Sigmoid colon (tissue), 4 donors: ENCODE data around the gene PPP1R9B.

Experiments used
- EP300 ChIP-seq, 4 donors: sonication (generic); formaldehyde crosslinking; IDR thresholded peaks; one replicate each; pipeline ENCODE4 v1.6.1; 2017; ENCODE audit warnings: antibody characterized with exemption in 4 of 4
- POLR2A ChIP-seq, 2 donors: fragments of 450-650 bp; IDR thresholded peaks; one replicate each; pipeline ENCODE4 v1.6.1; 2016; ENCODE audit warnings: antibody characterized with exemption in 2 of 2, mild to moderate bottlenecking in 2 of 2, moderate library complexity in 2 of 2
- POLR2AphosphoS5 ChIP-seq, 4 donors: sonication (generic); formaldehyde crosslinking; IDR thresholded peaks; one replicate each; pipeline ENCODE4 v1.6.1; 2017; ENCODE audit warnings: antibody characterized with exemption in 4 of 4
- TF ChIP-seq, protein P1 (sequence below), 4 experiments: fragments of 450-650 bp in 3 of 4; fragments of 200-600 bp in 1 of 4; IDR thresholded peaks; one replicate each; pipeline ENCODE4 v1.5.1; 2016 to 2019; ENCODE audit warnings: antibody characterized with exemption in 4 of 4, mild to moderate bottlenecking in 3 of 4, moderate library complexity in 2 of 4

DNA sequence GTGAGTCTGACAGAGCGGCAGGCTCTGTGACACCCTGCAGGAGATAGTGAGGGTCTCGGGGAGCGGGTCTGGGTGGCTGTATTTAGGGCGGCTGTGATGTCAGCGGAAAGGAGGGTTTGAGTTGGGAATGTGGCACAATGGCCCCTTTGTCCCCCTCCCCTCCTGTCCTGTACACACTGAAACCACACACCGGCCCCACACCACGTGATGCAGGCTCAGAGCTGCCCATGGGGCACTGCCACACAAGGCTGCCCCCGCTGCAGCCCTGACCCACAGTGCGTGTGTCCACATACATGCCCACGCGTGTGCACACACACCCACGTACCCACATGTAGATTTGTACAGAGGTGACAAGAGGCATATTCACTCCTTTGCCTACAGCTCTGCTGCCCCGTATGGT, 30.7 kb upstream of the PPP1R9B start:
- TF ChIP-seq, protein P1, sequence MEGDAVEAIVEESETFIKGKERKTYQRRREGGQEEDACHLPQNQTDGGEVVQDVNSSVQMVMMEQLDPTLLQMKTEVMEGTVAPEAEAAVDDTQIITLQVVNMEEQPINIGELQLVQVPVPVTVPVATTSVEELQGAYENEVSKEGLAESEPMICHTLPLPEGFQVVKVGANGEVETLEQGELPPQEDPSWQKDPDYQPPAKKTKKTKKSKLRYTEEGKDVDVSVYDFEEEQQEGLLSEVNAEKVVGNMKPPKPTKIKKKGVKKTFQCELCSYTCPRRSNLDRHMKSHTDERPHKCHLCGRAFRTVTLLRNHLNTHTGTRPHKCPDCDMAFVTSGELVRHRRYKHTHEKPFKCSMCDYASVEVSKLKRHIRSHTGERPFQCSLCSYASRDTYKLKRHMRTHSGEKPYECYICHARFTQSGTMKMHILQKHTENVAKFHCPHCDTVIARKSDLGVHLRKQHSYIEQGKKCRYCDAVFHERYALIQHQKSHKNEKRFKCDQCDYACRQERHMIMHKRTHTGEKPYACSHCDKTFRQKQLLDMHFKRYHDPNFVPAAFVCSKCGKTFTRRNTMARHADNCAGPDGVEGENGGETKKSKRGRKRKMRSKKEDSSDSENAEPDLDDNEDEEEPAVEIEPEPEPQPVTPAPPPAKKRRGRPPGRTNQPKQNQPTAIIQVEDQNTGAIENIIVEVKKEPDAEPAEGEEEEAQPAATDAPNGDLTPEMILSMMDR (IDR thresholded peaks at IDR 0.05), result no peak
- TF ChIP-seq POLR2A (IDR thresholded peaks at IDR 0.05) (no peak), EP300 (IDR thresholded peaks at IDR 0.05) (no peak), POLR2AphosphoS5 (IDR thresholded peaks at IDR 0.05) (peak in 1 of 4 donors; percentile 8)
